Jurkat, Clone E6-1 (cell line): ENCODE data around the gene ATP8A1.

Experiments
- DNase-seq: peaks from one replicate; pipeline ENCODE4 v3.0.0-alpha.2; 2011; ENCODE audit warnings: low read depth, low spot score
- H3K4me3 ChIP-seq: 2 replicates; pipeline ENCODE4 v1.5.1; 2011; ENCODE audit warnings: mild to moderate bottlenecking, low read length, control low read depth, moderate library complexity

ATP8A1 gene

DNA sequence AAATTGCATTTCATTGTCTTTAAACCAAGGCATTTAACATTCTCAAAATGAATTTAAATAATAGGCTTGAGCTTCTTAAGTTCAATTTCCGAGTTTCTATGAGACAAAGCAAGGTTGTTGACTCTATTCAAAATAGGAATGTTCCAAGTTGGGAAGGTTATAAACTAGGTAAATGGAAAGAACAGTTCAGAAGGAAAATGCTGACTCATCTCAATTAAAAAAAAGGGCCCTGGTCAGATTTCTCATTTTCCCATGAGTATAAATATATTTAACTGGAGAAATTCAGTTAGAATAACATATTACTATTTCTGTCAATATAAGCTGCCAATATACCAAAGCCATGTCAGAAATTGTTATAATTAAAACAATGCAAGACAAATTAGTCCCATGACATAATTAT lies 113.8 kb downstream of the ATP8A1 start:
- no peak for DNase-seq
- H3K4me3 ChIP-seq = no peak overlapping the region

GRCh38 chr4:42541647-42542046 lies 115.3 kb downstream of the ATP8A1 start:
- no peak for DNase-seq
- H3K4me3 ChIP-seq = no peak overlapping the region

DNA sequence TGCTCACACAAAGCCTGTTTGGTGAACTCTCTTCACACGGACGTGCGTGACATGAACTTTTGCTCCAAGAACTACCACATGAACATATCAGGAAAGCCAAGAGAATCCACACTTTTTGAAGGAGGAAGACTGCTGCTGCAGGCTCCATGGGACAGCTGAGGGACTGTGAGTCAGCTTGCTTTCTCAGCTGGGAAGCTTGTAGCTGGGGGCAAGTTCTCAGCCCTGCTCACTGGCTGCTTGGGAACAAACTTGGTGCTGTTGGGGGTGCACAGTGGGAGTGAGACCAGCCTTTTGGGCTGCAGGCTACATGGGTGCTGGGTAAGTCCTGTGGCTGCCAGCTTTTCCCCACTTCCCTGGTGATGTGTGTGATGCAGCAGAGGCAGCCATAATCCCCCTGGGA lies 123.9 kb downstream of the ATP8A1 start:
- no peak for DNase-seq

GRCh38 chr4:42531341-42532030 lies 125.4 kb downstream of the ATP8A1 start:
- DNase-seq = no peak
- no peak overlapping the region for H3K4me3 ChIP-seq

More for the DNA sequence above, 123.9 kb downstream of the ATP8A1 start:
- no peak overlapping the region for H3K4me3 ChIP-seq

DNA sequence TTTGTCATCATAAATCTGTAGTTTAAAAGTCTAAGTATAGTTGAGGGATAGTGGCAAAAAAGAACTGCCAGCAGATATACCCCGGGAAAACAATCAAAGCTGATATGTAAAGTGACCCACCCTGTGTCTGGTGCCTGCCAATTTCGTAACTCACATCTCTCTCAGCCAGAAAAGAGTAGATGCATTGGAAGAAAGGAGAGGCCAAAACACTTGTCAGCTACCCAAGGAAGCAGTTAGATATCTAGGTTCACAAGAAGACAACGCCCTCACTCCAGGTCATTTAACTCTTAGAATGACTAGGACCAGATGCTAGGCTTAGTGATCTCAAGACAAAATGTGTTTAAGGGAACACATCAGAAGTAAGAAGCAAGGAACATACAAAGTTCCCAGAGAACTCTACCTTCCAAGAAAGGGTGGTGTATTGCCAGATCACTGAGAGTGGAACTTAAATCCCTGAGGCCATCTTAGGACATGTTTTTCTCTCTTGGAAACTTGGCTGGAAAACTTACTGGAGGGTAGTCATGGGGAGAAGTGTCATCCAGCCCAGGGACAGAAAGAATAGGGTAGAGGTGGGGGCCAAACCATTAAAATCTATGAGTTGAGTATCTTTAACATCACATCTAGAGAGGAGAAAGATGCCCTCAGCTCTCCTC lies 133.7 kb downstream of the ATP8A1 start:
- no peak for DNase-seq
- no peak overlapping the region for H3K4me3 ChIP-seq

GRCh38 chr4:42519803-42520417 lies 137.0 kb downstream of the ATP8A1 start:
- DNase-seq = peak; percentile 60
- H3K4me3 ChIP-seq = no peak overlapping the region

DNA sequence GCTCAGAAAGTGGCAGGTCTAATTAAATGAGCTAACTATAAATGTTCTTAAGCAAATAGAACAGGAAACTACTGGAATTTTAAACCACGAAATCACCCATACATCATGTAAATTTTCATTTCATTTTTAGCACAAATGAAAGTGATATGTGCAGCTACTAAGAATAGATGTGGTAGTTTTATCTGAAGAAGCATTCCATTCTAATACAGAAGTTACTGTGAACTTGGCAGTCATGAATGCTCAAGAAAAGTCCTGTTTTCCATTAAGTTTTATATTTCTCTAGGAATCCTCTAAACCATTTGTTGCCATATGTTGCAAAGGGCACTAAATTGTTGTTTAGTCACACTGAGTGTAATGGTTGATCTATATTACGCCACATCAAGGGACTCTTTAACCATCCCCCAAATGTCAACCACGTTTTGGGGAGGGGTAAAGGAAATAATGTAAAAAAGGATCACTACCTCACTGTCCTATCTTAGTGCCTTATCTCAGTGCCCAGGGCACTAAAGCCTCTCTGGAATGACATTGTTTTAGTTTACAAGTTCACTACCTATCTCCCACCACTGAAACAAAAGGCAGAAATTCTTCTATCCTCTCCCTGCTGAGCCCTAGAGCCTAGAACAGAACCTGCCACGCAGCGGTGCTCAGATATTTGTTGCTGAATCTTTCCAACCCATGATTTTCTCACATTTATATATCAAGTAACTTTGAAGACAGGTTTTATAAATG lies 141.6 kb downstream of the ATP8A1 start:
- DNase-seq = peak; percentile 4
- H3K4me3 ChIP-seq = no peak overlapping the region

GRCh38 chr4:42513748-42514492 lies 143.0 kb downstream of the ATP8A1 start:
- no peak overlapping the region for H3K4me3 ChIP-seq
- DNase-seq = no peak

DNA sequence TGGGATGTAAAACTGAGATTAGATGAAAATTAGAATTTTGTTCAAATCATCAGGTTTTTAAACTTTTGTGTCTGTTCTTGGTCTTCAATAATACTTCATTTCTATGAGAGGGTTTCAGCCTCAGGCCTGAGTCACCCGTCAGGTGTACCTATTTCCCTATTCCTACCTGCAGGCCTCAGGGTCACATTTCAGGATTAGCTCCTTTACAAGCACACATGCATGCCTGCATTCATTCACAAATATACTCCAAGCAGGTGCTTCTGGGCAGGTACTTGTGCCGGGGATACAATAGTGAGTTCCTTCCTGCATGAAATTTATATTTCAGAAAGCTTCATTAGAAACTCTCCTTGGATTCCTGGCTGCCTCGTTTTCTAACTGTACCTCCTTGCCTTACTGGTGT lies 144.7 kb downstream of the ATP8A1 start:
- DNase-seq = no peak
- H3K4me3 ChIP-seq = no peak overlapping the region

- no peak overlapping the region for H3K4me3 ChIP-seq
- DNase-seq = no peak
Observed at GRCh38 chr4:42510225-42510624, 146.7 kb downstream of the ATP8A1 start.

DNA sequence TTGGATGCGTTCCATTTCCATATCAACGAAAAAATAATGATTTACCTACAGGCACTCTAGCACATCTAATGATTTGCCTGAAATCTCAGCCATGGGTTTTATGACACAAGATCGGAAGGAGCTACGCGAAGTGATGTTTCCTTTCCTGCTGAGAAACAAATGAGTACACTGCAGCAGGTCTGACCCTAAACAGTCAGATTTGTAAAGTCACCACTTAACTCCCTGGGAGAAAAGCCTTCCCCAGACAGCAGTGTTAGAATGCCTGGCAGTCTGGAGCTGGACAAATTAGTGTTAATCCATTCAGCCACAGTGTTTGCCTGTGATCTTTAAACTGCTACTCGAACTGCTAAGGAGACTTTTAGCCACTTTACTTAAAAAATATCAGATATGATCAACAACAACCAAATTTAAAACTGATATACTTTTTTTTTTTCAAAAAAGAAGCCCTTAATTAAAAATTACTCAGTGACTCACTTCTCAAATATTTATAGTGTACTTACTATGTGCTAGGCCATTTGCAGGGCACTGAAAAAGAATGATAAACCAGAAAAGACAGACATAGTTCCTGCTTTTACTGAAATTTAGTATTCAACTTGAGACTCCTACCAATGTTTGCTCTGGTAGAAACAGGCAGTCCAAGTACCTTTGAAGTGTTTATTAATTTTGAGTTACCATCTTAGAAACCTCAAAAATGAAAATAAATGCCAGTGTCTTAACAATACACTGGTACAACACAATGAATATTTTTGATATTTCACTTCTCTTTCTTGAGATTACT lies 155.1 kb downstream of the ATP8A1 start:
- H3K4me3 ChIP-seq = no peak overlapping the region
- DNase-seq = no peak

- DNase-seq = no peak
- no peak overlapping the region for H3K4me3 ChIP-seq
Observed at GRCh38 chr4:42498040-42498439, 158.9 kb downstream of the ATP8A1 start.

DNA sequence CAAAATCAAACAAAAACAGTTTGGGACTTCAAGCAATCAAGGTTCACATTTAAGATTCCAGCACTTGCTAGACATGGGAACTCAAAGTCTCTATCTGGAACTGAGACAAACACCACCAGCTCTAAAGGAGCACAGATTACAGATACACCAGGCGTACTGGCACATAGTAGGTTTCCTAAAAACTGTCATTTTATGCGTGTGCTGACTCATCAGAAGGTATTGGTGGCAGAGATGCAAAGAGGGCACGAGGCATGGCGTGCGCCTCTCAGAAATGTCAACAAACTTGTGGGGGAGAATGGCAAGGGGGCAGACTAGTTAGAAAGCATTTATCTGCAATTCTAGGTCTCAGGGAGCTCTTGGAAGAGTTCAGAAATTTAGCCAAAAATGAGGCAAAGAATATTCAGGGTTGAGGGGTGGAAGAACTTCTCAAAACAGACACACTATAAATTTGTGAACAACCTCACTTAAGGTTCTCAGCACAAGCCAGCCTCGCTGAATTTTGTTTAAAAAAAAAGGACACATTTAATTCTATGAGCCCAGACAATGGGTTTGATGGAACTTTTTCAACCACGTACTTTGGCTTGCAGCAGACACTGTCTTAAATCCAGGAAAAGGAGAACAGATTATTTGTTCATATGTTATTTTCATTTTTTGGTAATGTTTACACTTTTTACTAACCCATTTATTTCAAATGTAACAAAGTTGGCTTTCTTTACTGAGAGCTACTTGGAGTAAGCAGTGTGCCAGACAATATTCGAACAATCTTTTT lies 159.6 kb downstream of the ATP8A1 start:
- no peak for DNase-seq
- no peak overlapping the region for H3K4me3 ChIP-seq

DNA sequence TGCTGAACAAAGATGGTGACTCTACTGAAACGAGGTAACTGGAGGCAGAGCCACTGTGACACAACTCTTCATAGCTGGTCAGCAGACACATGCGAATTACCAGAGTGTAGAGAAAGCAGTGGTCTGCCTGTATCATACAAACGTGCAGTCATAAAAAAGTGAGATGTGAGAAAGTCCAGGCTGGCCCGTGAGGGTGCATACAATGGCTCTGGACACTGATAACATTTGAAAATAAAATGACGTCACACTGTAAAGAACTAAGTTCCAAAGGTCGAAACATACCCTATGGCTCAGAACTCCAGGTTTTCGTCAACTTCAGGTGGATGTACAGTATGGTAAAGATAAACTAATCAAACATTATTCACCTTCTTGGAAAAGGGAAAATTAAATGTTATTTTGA lies 163.9 kb downstream of the ATP8A1 start:
- no peak overlapping the region for H3K4me3 ChIP-seq
- no peak for DNase-seq

- H3K4me3 ChIP-seq = no peak overlapping the region
Observed at GRCh38 chr4:42490015-42490414, 166.9 kb downstream of the ATP8A1 start.

GRCh38 chr4:42489095-42489494 lies 167.8 kb downstream of the ATP8A1 start:
- H3K4me3 ChIP-seq = no peak overlapping the region
- no peak for DNase-seq

More at GRCh38 chr4:42490015-42490414, 166.9 kb downstream of the ATP8A1 start:
- no peak for DNase-seq

DNA sequence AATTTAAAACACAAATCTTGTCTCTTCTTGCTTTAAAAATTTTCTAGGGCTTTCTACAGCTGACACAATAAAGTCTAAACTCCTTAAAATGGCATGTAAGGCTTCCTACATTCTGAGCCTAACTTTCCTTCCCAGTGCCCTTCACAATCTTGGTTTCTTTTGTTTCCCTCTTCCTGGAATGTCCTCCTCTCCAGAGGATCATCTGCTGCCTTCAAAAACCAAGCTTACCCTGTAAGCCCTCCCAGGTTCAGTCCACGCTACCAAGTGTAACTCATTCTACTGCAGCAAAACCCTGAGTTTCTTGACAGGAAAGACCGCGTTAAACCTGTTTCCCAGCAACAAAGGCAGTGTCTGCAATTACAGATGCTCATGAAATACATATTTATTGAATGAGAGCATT lies 168.4 kb downstream of the ATP8A1 start:
- no peak overlapping the region for H3K4me3 ChIP-seq
- DNase-seq = peak; percentile 10

DNA sequence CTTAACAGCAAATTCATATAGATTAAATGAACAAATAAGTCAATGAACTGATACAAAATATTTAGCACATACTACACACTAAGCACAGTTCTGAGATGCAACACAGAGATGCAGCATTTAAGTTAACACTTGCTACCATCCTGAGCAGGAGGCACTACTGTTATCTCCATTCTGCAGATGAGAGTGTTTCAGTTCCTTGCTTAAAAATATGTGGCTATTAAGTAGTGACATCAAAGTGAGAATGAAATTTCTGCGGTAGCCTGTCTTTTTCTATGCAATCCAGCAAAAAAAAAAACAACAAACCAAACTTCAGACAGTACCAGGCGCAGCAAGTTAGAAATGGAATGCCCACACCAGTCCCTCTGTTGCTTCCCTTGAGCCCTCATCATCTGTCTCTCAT lies 168.8 kb downstream of the ATP8A1 start:
- DNase-seq = peak; percentile 75
- H3K4me3 ChIP-seq = no peak overlapping the region
